OCI-LY3 (cell line): ENCODE measurements around the gene BRD1.

Source experiments
- H2AFZ ChIP-seq: fragments of 200-600, 300-600 bp; shearing (Covaris generic); 2 replicates; pipeline ENCODE4 v1.6.0; 2014; ENCODE audit warnings: antibody characterized with exemption, low read depth, low read length
- H3K27ac ChIP-seq: fragments of 200-600, 300-600 bp; sonication (generic); 2 replicates; pipeline ENCODE4 v1.5.1; 2014; ENCODE audit warnings: mild to moderate bottlenecking, low read length, moderate library complexity, mixed read lengths
- H3K27me3 ChIP-seq: fragments of 200-600, 300-600 bp; sonication (generic); 2 replicates; pipeline ENCODE4 v1.6.1; 2014; ENCODE audit warnings: low read depth, low read length, mixed read lengths
- H3K36me3 ChIP-seq: fragments of 200-600, 300-600 bp; sonication (generic); replicated peaks from 2 replicates; pipeline ENCODE3; 2014; ENCODE audit warnings: low read depth, low read length, mixed read lengths
- H3K4me1 ChIP-seq: fragments of 300-600, 200-600 bp; sonication (generic); 2 replicates; pipeline ENCODE4 v1.6.1; 2014; ENCODE audit warnings: low read length, mixed read lengths
- H3K4me2 ChIP-seq: fragments of 200-600, 300-600 bp; sonication (generic); 2 replicates; pipeline ENCODE4 v1.6.1; 2014; ENCODE audit warnings: low read length, mixed read lengths
- H3K4me3 ChIP-seq: fragments of 300-600, 200-600 bp; sonication (generic); 2 replicates; pipeline ENCODE4 v1.5.1; 2014; ENCODE audit warnings: antibody characterized with exemption, mild to moderate bottlenecking, low read length, moderate library complexity
- H3K79me2 ChIP-seq: fragments of 300-600, 200-600 bp; shearing (Covaris generic); 2 replicates; pipeline ENCODE4 v1.6.1; 2014; ENCODE audit warnings: mild to moderate bottlenecking, low read length, mixed read lengths
- H3K9ac ChIP-seq: fragments of 300-600, 200-600 bp; shearing (Covaris generic); 2 replicates; pipeline ENCODE4 v1.6.0; 2014; ENCODE audit warnings: mild to moderate bottlenecking, low read length, moderate library complexity
- H3K9me3 ChIP-seq: fragments of 200-600, 300-600 bp; shearing (Covaris generic); 2 replicates; pipeline ENCODE4 v1.6.1; 2014; ENCODE audit warnings: low read length, mixed read lengths; ENCODE audit not compliant: insufficient read depth
- H4K20me1 ChIP-seq: fragments of 200-600, 300-600 bp; sonication (generic); 2 replicates; pipeline ENCODE4 v1.6.1; 2016; ENCODE audit warnings: low read length, mixed read lengths; ENCODE audit not compliant: insufficient read depth
- EZH2phosphoT487 ChIP-seq: fragments of 200-600 bp; shearing (Covaris generic); IDR thresholded peaks from 2 replicates; pipeline ENCODE4 v1.6.1; 2018; ENCODE audit warnings: antibody characterized with exemption, mixed run types, low read depth
- TF ChIP-seq, protein P1 (sequence below): fragments of 200-600, 300-600 bp; sonication (generic); IDR thresholded peaks from 2 replicates; pipeline ENCODE4 v1.5.1; 2014; ENCODE audit warnings: antibody characterized with exemption, low read length, low read depth

Gene BRD1

DNA sequence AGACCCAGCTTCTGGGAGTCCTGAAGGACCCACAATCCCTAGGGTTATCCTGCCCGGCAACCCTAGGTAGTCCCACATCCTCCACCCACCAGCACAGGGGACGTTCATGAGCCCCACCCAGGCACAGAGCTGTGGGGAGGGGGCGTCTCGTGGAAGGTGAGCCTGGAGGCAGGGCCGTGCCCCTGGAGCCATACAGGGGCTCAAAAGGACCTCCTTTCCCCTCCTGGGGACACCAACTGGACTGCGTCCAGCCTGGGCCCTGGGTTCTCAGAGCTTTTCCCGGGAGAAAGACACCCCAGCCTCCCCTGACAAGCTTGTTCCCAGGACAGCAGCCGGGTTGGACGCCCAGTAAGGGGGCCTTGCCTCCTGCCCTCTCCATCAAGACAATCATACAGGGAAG is 78.4 kb downstream of the BRD1 start:
- H3K9ac ChIP-seq = no peak overlapping the region
- H3K9me3 ChIP-seq = 0 out of 2 replicates have a peak, but pooled peaks cover 3% of the 10 kb centered on the region
- no peaks in the 10 kb centered on the region for H3K79me2 ChIP-seq
- H2AFZ ChIP-seq = no peak overlapping the region
- no peaks in the 10 kb centered on the region for H3K36me3 ChIP-seq
- no peak overlapping the region for H3K4me3 ChIP-seq
- H4K20me1 ChIP-seq = no peaks in the 10 kb centered on the region
- no peaks in the 10 kb centered on the region for H3K4me1 ChIP-seq
- TF ChIP-seq EZH2phosphoT487 = no peak
- TF ChIP-seq, protein P1, sequence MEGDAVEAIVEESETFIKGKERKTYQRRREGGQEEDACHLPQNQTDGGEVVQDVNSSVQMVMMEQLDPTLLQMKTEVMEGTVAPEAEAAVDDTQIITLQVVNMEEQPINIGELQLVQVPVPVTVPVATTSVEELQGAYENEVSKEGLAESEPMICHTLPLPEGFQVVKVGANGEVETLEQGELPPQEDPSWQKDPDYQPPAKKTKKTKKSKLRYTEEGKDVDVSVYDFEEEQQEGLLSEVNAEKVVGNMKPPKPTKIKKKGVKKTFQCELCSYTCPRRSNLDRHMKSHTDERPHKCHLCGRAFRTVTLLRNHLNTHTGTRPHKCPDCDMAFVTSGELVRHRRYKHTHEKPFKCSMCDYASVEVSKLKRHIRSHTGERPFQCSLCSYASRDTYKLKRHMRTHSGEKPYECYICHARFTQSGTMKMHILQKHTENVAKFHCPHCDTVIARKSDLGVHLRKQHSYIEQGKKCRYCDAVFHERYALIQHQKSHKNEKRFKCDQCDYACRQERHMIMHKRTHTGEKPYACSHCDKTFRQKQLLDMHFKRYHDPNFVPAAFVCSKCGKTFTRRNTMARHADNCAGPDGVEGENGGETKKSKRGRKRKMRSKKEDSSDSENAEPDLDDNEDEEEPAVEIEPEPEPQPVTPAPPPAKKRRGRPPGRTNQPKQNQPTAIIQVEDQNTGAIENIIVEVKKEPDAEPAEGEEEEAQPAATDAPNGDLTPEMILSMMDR = no peak
- H3K27me3 ChIP-seq = no peaks in the 10 kb centered on the region
- no peak overlapping the region for H3K4me2 ChIP-seq
- no peak overlapping the region for H3K27ac ChIP-seq

DNA sequence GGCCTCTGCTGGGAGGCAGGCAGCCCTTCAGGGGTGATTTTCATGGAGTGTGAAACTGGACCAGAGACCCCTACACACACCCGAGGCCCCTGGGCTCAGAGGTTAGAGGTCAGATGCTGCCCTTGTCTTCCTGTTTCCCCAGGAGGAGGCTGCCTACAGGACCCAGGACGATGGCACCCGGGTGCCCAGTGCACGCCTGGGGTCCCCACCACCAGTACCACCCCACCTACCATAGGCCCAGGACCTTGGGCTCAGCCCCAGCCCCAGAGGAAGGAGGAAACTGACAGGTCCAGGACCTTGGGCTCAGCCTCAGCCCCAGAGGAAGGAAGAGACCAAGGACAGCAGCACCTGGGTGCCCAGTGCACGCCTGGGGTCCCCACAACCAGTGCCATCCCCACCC is 79.2 kb downstream of the BRD1 start:
- no peak overlapping the region for H3K9ac ChIP-seq
- H4K20me1 ChIP-seq = no peaks in the 10 kb centered on the region
- no peak overlapping the region for H3K4me2 ChIP-seq
- H3K36me3 ChIP-seq = no peaks in the 10 kb centered on the region
- H2AFZ ChIP-seq = no peak overlapping the region
- H3K79me2 ChIP-seq = no peaks in the 10 kb centered on the region
- no peak overlapping the region for H3K4me3 ChIP-seq
- H3K27ac ChIP-seq = no peak overlapping the region
- H3K27me3 ChIP-seq = no peaks in the 10 kb centered on the region
- 0 out of 2 replicates have a peak, but pooled peaks cover 3% of the 10 kb centered on the region for H3K9me3 ChIP-seq
- TF ChIP-seq, protein P1 = no peak
- no peak for TF ChIP-seq EZH2phosphoT487
- H3K4me1 ChIP-seq = no peaks in the 10 kb centered on the region

DNA sequence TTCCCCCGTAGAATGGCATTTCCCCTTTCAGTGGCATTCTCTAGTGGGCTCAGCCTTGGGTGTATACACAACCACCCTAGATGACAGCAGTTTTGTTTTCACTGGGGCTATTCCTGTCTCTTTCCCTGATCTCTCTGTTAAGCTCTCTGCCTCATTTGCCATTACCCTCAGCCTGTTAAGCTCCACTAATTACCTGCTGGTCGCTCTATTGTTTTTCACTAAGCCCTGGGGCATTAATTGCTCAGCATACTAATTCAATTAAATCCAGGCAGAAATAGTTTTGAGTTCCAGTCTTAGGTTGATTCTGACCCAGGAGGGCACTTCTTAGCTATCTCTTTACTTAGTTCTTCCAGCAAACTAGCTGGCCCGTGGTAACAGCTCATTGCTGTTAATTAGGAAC is 80.0 kb downstream of the BRD1 start:
- Histone ChIP-seq H3K27me3 (no peaks in the 10 kb centered on the region), H3K79me2 (no peaks in the 10 kb centered on the region), H3K4me2 (no peak overlapping the region), H3K27ac (no peak overlapping the region), H4K20me1 (no peaks in the 10 kb centered on the region), H3K4me1 (no peaks in the 10 kb centered on the region), H2AFZ (no peak overlapping the region), H3K4me3 (no peak overlapping the region), H3K9me3 (0 out of 2 replicates have a peak, but pooled peaks cover 3% of the 10 kb centered on the region), H3K9ac (no peak overlapping the region), H3K36me3 (no peaks in the 10 kb centered on the region)
- no peak for TF ChIP-seq EZH2phosphoT487
- TF ChIP-seq, protein P1 = no peak

DNA sequence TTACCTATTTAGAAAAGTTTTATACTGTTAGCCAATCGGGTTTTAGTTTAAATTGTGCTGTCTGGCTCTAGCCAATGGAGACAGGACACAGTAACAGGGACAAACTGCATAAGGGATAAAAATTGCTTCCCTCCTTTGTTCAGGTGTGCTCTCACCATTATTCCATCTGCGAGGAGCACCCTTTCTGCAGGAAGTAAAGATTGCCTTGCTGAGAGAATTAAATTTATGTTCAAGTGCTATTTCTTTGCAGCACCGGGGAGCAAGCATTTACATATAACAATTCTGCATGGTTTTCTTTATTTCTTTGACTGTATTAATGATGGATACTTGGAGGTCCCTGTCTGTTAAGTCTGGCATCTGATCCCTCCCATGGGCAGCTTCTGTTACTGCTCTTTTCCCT is 80.5 kb downstream of the BRD1 start:
- Histone ChIP-seq H3K27ac (no peak overlapping the region), H2AFZ (no peak overlapping the region)

More for the DNA sequence above, 80.5 kb downstream of the BRD1 start:
- H3K79me2 ChIP-seq = no peaks in the 10 kb centered on the region
- H3K36me3 ChIP-seq = no peaks in the 10 kb centered on the region
- H3K4me1 ChIP-seq = no peaks in the 10 kb centered on the region
- no peak overlapping the region for H3K4me2 ChIP-seq
- TF ChIP-seq, protein P1 = no peak
- no peak overlapping the region for H3K9ac ChIP-seq
- no peak overlapping the region for H3K4me3 ChIP-seq
- no peaks in the 10 kb centered on the region for H4K20me1 ChIP-seq
- H3K9me3 ChIP-seq = 0 out of 2 replicates have a peak, but pooled peaks cover 3% of the 10 kb centered on the region
- H3K27me3 ChIP-seq = no peaks in the 10 kb centered on the region
